Nephron (organoid): ENCODE results near the gene FOXN4.

Experiments
- H3K27ac Mint-ChIP-seq, 3 experiments: 2 replicates each; pipeline ENCODE4 v1.8.0; 2020; ENCODE audit warnings: mixed read lengths in 3 of 3, mild to moderate bottlenecking in 2 of 3, moderate library complexity in 1 of 3
- H3K27me3 Mint-ChIP-seq: 2 replicates; pipeline ENCODE4 v1.8.0; 2021; ENCODE audit warnings: low read depth, mild to moderate bottlenecking, moderate library complexity, mixed read lengths
- H3K36me3 Mint-ChIP-seq: 2 replicates; pipeline ENCODE4 v1.8.0; 2020; ENCODE audit warnings: low read depth, mixed read lengths
- H3K4me1 Mint-ChIP-seq: 2 replicates; pipeline ENCODE4 v1.8.0; 2020; ENCODE audit warnings: mixed read lengths
- H3K4me3 Mint-ChIP-seq, 3 experiments: 2 replicates each; pipeline ENCODE4 v1.8.0; 2020; ENCODE audit warnings: mild to moderate bottlenecking in 3 of 3, mixed read lengths in 3 of 3, moderate library complexity in 2 of 3
- H3K9me3 Mint-ChIP-seq: 2 replicates; pipeline ENCODE4 v1.8.0; 2020; ENCODE audit warnings: mixed read lengths
- CTCF ChIP-seq, 3 experiments: fragments of 200-600 bp; sonication (generic); IDR thresholded peaks; one replicate each; pipeline ENCODE4 v1.5.0; 2021; ENCODE audit warnings: antibody characterized with exemption in 3 of 3; ENCODE audit not compliant: unreplicated experiment in 3 of 3

The FOXN4 gene

GRCh38 chr12:109234012-109234411 lies 75.1 kb downstream of the FOXN4 start:
- Mint-ChIP-seq H3K36me3 (peaks cover 38% of the 10 kb centered on the region), H3K4me3 (no peak overlapping the region), H3K27ac (no peak overlapping the region), H3K9me3 (no peaks in the 10 kb centered on the region), H3K4me1 (no peaks in the 10 kb centered on the region), H3K27me3 (no peaks in the 10 kb centered on the region)
- TF ChIP-seq CTCF (IDR thresholded peaks at IDR 0.05; ENCODE audit: unreplicated experiment in 3 of 3): no peak

- peaks cover 38% of the 10 kb centered on the region for H3K36me3 Mint-ChIP-seq
- H3K4me3 Mint-ChIP-seq: no peak overlapping the region
- no peak overlapping the region for H3K27ac Mint-ChIP-seq
- H3K27me3 Mint-ChIP-seq: no peaks in the 10 kb centered on the region
- no peak for TF ChIP-seq CTCF (IDR thresholded peaks at IDR 0.05; ENCODE audit: unreplicated experiment in 3 of 3)
- H3K4me1 Mint-ChIP-seq: no peaks in the 10 kb centered on the region
- H3K9me3 Mint-ChIP-seq: no peaks in the 10 kb centered on the region
These were observed 76.4 kb downstream of the FOXN4 start for GRCh38 chr12:109232731-109233130.

GRCh38 chr12:109230193-109230592 lies 78.9 kb downstream of the FOXN4 start:
- H3K4me1 Mint-ChIP-seq: no peaks in the 10 kb centered on the region
- H3K9me3 Mint-ChIP-seq: no peaks in the 10 kb centered on the region
- no peak overlapping the region for H3K27ac Mint-ChIP-seq
- H3K4me3 Mint-ChIP-seq: no peak overlapping the region
- TF ChIP-seq CTCF (IDR thresholded peaks at IDR 0.05; ENCODE audit: unreplicated experiment in 3 of 3): no peak
- no peaks in the 10 kb centered on the region for H3K27me3 Mint-ChIP-seq
- H3K36me3 Mint-ChIP-seq: peaks cover 24% of the 10 kb centered on the region

GRCh38 chr12:109228664-109229063 lies 80.4 kb downstream of the FOXN4 start:
- no peak overlapping the region for H3K4me3 Mint-ChIP-seq
- no peaks in the 10 kb centered on the region for H3K27me3 Mint-ChIP-seq
- peaks cover 26% of the 10 kb centered on the region for H3K36me3 Mint-ChIP-seq
- H3K27ac Mint-ChIP-seq: no peak overlapping the region
- no peaks in the 10 kb centered on the region for H3K9me3 Mint-ChIP-seq
- no peak for TF ChIP-seq CTCF (IDR thresholded peaks at IDR 0.05; ENCODE audit: unreplicated experiment in 3 of 3)
- H3K4me1 Mint-ChIP-seq: no peaks in the 10 kb centered on the region
